GM12878 (cell line): ENCODE measurements around the gene DLAT.

Source experiments
- CHD1 ChIP-seq: IDR thresholded peaks from 2 replicates; pipeline ENCODE4 v1.6.1; 2012; ENCODE audit warnings: low read depth, low read length, improper control_type of control experiment
- EGR1 ChIP-seq, 2 experiments: IDR thresholded peaks; 1 replicate in 1 of 2; 2 replicates in 1 of 2; pipeline ENCODE4 v1.6.1; 2011 to 2012; ENCODE audit warnings: low read depth in 2 of 2, low read length in 2 of 2, borderline replicate concordance in 1 of 2, mild to moderate bottlenecking in 1 of 2, moderate library complexity in 1 of 2
- JUND ChIP-seq: IDR thresholded peaks from 2 replicates; pipeline ENCODE4 v1.6.1; 2012; ENCODE audit warnings: low read depth, mild to moderate bottlenecking, low read length, improper control_type of control experiment, moderate library complexity
- POLR2A ChIP-seq: IDR thresholded peaks from 2 replicates; pipeline ENCODE4 v1.6.1; 2011; ENCODE audit warnings: low read depth, mild to moderate bottlenecking, low read length
- TCF7 ChIP-seq: IDR thresholded peaks from 2 replicates; pipeline ENCODE4 v1.6.1; 2014; ENCODE audit warnings: antibody characterized with exemption, borderline replicate concordance
- ZNF274 ChIP-seq: IDR thresholded peaks from one replicate; pipeline ENCODE4 v1.8.0; 2011; ENCODE audit not compliant: insufficient read length, insufficient read depth
- TF ChIP-seq, protein P1 (sequence below), 3 experiments: IDR thresholded peaks in 2 of 3; conservative IDR thresholded peaks in 1 of 3; 2 replicates each; pipeline ENCODE4 v1.5.1; 2011; ENCODE audit warnings: low read depth in 3 of 3, low read length in 3 of 3, mild to moderate bottlenecking in 3 of 3, control low read depth in 2 of 3, moderate library complexity in 2 of 3, inconsistent platforms in 1 of 3, mixed read lengths in 1 of 3; ENCODE audit not compliant: control insufficient read depth in 2 of 3, insufficient read depth in 1 of 3; ENCODE audit errors: extremely low read depth in 1 of 3

DNA sequence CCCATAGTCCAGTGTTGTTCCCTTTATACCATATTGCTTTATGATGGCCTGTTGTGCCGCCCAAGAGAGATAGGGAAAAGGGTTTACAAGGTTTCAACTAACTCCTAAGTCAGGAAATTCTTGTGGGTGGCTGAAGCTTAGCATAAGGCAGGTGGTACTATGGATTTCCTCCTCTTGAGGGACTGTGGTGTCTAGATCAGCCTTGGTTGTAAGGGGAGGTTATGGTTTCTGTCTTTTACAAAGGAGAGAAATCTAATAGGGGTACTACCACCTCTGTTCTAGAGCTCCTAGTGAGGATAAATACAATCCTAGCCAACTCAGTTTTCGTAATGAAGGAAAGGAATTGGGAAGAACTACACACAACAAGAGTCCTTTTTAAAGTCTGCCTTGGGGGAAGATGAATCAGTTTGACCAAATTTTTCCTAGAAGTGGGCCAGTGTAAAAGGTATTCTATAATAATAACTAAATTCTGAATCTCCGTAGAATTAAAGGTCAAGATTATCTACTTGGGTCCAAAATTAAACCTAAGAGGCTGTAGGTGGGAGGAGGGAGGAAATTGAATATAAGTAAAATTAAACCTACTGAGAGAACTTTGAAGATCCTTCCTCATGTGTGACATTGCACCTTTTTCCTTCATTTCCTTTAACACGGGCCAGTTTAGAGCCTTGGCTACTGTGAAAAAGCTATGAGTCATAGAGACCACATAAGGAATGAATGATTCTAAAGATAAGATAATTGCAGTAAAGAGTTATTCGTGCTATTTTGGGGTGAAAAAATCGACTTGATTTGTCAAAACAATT, 17.2 kb downstream of the DLAT start:
- TF ChIP-seq, protein P1, sequence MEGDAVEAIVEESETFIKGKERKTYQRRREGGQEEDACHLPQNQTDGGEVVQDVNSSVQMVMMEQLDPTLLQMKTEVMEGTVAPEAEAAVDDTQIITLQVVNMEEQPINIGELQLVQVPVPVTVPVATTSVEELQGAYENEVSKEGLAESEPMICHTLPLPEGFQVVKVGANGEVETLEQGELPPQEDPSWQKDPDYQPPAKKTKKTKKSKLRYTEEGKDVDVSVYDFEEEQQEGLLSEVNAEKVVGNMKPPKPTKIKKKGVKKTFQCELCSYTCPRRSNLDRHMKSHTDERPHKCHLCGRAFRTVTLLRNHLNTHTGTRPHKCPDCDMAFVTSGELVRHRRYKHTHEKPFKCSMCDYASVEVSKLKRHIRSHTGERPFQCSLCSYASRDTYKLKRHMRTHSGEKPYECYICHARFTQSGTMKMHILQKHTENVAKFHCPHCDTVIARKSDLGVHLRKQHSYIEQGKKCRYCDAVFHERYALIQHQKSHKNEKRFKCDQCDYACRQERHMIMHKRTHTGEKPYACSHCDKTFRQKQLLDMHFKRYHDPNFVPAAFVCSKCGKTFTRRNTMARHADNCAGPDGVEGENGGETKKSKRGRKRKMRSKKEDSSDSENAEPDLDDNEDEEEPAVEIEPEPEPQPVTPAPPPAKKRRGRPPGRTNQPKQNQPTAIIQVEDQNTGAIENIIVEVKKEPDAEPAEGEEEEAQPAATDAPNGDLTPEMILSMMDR (IDR thresholded peaks at IDR 0.05 in 2 of 3, conservative IDR thresholded peaks at IDR 0.05 in 1 of 3; ENCODE audit: control insufficient read depth in 2 of 3, extremely low read depth in 1 of 3, insufficient read depth in 1 of 3, low read depth in 3 of 3, low read length in 3 of 3) = no peak
- TF ChIP-seq CHD1 = no peak
- no peak for TF ChIP-seq POLR2A
- no peak for TF ChIP-seq EGR1 (IDR thresholded peaks at IDR 0.05; ENCODE audit: borderline replicate concordance in 1 of 2, low read depth in 2 of 2, low read length in 2 of 2)
- TF ChIP-seq JUND = no peak
- TF ChIP-seq TCF7 = no peak
- TF ChIP-seq ZNF274 = no peak
